ENCODE results near the gene VAV3.

VAV3 gene

DNA sequence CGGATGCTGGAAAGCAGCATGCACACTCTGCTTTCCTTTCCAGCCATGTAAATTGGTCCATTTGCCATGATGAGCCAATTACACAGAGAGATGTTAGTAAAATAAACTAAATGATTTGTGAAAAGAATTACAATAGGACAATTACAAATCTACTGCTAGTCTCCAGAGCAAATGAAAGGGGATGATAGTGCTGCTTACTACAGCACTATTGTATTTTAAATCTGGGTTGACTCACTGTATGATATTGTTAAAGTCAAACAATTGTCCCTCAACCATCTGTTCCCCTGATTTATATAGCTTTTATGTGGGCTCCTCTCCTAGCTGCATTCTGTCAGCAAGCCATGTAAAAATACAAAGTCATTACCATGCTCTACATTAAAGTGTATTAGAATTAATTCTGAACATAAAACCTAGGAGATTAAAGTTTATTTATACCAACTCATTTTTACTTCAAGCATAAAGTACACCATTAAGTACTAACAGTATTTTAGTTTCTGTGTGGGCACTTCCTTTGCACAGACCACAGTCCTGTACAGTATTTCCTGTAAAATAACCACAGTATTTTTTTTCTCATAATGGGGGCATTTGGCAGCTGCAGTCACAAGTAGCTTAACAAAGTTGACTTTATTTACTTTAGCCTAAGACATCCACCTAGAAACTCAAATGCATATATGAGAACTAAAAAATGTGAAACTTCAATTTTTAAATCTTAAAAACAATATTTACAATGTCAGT lies 135.8 kb downstream of the VAV3 start:
- no peak for DNase-seq

DNA sequence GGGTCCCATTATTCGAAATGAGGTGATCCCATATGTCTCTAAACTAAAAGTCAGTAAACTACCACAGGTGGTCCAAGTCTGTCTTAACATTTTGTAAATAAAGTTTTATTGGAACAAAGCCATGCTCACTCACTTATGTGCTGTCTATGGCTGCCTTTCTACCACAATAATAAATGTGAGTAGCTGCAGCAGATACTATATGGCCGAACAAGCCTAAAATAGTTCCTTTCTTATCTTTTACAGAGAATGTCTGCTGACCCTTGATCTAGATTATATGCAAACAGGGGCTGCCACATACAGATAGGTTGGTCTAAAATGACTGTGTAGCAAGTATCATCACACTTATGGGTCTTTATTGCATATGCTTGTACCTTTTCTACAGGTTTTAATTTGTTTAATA lies 140.0 kb downstream of the VAV3 start:
- DNase-seq = no peak

DNA sequence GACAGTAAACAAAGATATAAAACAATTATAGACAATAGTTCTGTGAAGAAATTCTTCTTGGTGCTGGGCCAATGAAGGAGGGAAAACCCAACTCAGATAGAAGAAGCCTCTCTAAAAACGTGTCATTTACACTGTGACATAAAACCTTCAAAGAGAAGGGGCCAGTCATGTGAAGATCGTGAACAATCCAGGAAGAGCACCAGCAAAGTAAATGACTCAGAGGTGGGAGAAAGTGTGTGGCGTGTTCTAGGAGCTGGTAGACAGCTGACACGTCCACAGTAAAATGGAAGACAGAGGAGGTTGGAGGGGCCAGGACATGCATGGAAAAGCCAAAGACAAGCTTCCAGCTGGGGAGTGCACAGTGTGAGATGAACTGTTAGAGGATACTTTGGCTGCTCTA lies 143.6 kb downstream of the VAV3 start:
- no peak for DNase-seq

DNA sequence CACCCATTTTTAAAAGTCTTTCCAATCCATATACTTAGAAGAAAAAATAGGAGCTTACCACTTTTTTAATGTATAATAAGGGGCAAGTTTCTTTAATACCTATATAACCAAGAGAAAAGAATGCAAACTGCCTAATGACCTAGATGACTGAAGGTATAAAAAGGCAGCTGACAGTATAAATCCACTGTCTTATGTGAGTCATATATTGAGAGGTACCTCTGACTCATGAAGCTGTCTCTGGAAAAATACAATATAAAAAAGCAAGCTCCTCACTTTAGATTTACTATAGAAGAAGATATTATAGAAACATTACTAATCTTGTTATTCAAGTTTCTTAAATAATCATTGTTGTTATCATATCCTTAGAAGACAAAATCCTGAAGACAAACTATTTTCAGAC lies 144.2 kb downstream of the VAV3 start:
- no peak for DNase-seq

DNA sequence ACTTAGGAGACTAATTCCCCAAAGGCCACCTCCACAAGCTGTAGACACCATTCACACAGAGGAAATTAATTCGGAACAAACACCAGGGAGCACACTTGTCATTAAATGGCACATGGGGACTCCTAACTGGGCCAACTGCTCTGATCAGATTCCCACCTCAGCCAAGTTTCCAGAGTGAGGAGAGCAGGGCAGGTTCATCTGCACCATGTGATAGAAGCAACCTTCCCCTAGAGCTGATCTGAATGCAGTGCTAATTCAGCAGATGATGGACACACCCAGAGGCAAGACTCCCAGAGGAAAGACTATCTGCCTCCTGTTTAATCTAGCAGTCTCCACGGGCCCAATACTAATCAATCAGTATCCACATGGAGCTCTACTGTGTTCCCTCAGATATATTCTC lies 147.0 kb downstream of the VAV3 start:
- DNase-seq = no peak

DNA sequence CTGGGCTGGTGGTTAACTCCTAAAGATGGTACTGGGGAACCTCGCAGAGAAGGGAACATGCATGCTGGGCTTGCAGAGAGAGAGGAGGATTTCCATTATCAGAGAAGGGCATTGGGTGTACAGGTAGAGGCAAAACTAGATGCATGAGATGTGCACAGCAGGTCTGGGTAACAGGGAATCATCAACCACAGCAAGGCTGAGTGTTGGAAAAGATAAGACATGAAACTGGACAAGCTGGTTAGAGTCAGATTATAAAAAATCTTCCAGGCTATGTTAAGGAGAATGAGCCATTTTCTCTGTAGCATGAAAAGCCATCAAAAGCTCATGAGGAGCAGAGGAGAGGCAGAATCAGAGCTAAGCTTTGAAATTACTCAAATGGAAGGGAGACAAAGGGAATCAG lies 147.8 kb downstream of the VAV3 start:
- DNase-seq = no peak

DNA sequence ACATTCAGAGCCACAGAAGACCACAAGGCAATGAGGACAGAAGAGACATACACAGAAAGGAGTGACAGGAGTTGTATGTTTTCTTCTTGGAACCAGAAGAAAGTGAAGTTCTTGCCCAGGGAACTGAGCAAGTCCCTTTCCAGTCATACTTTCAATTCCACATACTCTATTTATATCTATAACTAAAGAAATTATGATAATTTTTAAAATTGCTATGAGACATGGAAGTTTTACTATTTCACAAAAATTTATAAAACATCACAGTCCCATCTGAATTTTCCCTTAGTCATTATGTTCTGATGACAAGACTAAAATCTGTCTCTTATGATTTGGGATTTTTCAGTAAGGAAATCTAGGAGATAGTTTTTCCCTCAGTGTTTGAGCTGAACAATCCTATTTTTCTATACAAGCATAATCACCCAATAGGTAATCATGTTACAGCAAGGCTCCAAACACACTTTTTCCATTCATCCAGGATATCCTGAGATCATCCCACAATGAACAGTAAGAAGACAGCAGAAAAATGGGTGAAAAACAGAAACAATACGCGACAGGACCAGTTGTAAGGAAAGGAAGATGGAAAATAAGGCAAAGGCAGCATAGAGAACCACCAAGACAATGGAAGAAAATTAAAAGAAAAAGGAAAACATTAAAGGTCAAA lies 154.6 kb downstream of the VAV3 start:
- no peak for DNase-seq

DNA sequence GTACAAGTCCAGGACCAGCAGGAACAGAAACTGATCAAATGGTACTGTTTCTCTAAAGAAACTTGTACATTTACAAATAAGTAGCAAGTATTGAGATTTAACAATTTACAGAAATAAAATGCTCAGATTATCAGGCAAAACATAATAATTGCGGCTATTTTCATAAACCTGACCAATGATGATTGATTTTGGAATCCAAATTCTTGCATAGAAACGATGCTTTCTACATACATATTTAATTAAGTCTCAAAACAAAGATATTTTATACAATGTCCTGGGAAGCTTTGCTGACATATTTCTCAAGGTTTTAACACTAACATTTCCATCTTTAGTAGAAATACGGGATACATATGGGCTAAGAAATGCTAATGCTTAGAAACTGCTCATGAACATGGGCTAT lies 157.1 kb downstream of the VAV3 start:
- no peak for DNase-seq

DNA sequence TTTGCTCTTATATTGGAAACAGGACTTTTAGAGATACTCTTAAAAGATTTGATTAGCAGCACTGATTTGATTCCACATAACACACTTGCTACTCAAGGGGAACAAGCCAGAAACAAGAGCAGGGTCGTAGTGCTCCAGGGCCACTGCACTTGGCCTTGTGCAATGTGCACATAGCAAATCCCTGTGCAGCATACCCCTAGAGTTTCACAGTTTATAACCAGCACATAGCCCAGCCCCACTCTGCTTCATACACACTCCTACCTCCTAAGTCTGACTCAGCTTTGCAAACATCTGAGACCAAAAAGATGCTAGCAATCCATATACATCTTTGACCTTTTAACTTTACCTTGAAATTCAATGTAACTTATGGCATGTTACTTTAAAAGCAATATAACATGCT lies 157.6 kb downstream of the VAV3 start:
- DNase-seq = no peak

DNA sequence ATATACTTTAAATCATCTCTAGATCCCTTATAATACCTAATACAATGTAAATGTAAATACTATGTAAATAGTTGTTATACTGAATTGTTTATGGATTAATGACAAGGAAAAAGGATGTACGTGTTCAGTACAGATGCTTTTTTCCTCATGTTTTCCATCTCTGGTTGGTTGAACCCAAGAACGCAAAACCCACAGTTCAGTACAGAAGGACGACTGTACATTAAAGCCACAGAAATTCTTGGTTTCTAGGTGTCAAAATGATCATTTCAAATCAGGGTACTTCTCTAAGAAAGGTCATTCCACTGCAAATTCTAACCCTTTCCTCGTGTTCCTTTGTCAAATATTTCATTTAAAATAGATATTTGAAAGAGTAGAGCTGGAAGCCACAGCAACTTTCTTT lies 158.1 kb downstream of the VAV3 start:
- no peak for DNase-seq

DNA sequence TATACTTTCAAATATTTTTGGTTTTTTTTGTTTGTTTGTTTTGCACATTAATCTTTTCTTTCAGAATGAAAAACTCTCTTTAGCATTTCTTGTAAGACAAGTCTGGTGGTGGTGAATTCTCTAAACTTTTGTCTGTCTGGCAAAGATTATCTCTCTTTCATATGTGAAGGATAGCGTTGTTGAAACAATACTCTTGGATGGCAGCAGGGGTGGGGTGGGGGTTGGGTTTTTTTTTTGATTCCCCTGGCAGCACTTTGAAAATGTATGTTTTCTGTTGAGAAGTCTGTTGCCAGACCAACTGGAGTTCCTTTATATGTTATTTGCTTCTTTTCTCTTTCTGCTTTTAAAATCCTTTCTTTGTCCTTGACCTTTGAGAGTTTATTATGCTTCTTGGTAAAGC lies 160.2 kb downstream of the VAV3 start:
- no peak for DNase-seq

DNA sequence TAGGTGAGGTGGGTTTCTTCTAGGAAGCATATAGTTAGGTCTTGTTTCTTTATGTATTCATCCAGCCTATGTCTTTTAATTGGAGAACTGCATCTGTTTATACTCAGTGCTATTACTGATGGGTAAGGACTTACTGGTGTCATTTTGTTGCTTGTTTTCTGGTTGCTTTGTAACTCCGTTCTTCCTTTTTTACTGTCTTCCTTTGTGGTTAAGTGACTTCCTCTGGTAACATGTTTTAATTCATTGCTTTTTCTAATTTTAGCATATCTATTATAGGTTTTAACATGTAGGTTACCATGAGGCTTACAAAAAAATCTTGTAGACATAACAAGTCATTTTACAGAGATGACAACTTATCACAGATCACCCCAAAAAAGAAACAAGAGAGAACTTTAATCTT lies 160.8 kb downstream of the VAV3 start:
- no peak for DNase-seq

DNA sequence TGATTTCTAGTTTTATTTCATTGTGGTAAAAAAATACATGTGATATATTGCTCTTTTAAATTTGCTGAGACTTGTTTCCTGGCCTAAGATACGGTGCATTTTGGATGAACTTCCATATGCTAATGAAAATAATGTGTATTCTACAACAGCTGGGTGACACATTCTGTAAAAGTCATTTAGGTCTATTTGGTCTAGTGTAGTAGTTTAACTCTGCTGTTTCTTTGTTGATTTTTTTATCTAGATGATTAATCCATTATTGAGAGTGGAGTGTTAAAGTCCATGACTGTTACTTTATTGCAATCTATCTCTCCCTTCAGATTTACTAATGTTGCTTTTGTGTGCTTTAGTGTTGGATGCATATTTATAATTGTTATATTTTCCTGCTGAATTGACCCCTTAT lies 161.4 kb downstream of the VAV3 start:
- no peak for DNase-seq

DNA sequence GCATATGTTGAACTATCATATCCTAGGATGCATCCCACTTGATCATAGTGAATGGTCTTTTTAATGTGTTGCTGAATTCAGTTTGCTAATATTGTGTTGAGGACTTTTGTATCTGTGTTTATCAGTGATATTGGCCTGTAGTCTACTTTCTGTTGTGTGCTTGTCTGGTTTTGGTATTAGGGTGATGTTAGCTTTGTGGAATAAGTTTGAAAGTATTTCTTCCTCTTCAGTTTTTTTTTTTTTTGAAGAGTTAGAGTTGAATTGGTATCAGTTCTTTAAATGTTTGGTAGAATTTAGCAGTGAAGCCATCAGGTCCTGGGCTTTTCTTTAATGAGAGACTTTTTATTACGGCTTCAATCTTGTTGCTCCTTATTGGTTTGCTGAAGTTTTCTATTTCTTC lies 162.3 kb downstream of the VAV3 start:
- DNase-seq = no peak

DNA sequence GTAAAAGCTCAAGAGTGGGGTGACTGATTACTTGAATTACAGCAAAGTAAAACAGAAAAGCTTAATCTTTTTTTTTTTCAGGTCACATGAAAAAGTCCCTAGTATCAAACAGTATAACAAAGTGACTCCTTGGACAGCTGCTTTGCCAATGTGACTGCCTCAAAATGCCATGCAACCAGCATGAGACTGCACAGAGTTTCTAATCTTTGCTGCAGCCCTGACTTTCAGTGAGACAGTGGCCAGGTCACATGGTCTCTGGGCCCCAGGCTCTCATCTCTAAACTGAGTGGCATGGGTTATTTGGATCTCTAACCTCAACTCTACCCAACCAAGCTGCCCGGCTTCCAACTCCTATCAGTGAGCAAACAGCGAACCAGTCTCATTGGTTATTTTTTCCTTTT lies 169.0 kb downstream of the VAV3 start:
- no peak for DNase-seq

DNA sequence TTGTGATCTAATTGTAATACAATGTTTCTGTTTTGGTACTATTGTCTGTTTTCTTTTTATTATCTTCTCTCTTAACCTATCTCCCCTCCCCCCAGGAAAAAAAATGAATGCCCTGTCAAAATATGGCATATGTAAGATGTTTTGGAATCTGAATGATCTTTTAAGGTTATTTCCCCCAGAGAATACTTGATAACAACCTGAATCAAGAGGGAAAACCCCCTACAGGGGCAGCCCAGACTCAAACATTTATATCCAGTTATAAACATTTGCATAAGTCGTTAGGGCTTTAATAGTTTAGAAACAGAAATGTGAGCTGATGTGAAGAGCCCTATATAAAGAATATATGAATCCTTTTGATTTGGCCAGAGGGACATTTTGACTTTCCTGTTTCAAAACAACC lies 169.5 kb downstream of the VAV3 start:
- DNase-seq = no peak

DNA sequence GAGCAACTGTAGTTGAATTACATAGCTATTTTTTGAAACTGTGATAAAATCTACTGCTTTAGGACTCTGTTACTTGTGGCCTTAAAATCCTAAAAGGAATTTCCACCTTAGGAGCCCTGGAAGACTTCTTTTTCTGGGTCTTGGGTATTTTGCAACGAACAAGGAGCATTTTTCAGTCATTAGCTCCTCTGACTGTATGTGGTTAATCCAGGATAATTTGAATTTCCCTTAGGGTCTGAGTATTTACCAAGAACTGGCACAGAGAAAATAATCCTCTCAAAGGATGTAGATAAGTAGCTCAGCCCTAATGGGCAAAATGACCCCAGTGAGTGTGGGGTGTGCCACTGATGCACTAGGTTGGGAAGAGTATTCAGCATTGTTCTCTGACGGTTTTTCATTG lies 170.4 kb downstream of the VAV3 start:
- DNase-seq = no peak

DNA sequence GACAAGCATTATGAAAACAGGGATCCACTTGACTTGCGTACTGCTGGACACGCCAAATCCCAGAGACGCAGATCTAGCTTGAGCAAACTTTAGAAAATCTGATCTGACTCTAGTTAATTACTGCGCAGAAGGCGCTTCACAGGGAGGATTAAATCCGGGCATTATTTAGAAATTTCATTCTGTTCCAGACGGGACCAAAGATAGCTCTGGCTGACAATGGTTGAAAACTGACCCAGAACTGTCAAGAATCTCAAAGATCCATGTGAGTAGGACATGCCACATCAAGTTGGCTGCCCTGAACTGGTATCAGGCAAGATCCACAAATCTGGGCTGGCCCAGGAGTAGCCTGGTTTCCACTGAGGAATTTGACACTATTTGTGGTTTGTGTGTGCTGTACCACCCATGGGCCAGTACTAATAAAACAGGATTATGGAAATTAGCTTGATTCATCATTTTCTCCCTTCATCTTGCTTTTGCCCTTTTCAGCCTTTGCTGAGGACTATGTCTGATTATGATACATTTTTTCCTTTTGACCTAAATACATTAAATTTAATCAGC lies 171.0 kb downstream of the VAV3 start:
- no peak for DNase-seq

DNA sequence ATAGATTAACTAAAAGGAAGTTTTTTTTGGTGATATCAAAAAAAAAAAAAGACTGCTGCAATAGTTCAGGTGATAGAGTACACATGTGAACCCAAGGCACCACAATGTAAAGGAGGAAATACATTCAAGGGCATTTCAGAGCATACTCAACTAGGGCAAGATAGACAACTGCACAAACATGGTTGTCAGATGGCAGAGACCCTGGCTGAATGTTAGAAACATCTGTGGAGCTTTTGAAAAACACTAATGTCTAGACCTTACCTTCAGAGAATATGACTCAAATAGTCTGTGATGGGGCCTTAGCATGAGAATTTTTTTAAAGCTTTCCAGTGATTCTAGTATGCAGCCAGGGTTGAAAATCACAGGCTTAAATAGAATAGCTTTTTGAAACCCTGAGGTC lies 173.6 kb downstream of the VAV3 start:
- DNase-seq = no peak

DNA sequence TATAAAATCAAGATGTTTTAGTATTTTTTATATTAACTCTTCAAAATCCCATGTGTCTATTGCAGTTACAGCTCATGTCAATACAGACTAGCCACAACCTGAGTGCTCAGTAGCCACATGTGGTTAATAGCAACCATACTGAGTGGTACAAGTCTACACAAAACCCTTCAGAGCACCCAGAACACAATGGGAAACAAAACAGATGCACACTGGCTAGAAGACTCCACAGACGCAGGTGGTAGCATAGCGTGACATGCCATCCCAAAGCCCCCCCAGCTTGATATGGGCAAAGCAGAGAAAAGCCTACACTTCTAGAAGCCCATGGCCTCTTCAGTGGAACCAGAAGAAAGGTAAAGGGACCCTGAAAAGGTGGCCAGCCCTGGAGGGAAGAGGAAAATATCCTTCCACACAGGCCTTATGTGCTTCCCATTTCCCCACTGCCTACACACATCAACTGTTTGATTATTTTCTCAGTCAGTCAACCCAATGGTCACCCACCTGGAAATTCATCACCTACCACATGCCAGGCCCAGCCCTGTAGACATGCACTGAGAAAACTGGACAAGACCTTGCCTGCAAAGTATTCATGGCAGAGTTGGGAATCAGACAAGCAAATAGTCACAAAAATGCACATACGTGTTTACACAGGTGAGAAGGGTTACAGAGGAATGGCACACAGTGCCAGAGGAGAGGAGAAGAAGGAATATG lies 175.0 kb downstream of the VAV3 start:
- no peak for DNase-seq

DNA sequence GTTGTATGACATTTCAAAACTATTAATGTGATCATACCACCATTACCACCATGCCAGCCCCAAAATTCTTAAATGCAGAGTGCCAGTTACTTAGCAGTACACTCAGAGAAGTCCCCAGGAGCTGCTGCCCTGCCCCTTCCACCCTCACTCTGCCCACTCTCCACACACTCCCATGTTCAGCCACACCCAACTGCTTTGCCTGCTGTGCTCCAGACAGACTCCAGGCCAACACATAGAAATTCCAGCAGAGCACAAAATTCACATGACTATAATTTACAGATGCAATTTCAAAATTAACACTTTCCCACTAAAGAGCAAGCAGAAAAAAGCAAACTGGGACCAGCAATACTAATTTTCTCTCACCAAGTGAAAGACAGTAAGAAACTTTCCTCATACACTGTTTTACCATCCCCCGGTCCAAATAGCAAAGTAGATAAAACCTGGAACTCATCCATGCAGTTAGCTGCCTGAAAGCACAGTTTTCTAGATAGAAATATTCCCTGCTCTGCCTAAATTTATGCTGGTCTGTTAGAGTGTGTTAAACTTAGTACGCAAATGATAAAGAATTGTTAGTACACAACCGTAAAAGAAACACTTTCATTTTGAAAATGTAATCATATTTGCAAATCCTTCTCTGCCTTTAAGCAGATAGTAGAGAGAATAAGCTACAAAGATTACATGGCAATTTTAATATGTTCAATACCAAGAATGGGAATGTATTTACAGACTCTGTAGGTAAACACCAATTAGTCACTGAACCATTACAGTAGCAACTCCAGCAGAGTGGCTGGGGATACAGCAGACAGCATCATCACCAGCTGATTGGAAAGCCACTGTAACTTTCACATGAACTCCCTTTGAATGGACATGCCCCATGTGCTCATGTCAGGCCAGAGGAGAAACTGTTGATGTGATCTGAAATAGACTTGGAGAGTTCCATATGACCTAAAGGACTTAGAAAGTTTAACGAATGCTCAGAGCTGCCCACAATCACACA lies 176.5 kb downstream of the VAV3 start:
- DNase-seq = no peak

DNA sequence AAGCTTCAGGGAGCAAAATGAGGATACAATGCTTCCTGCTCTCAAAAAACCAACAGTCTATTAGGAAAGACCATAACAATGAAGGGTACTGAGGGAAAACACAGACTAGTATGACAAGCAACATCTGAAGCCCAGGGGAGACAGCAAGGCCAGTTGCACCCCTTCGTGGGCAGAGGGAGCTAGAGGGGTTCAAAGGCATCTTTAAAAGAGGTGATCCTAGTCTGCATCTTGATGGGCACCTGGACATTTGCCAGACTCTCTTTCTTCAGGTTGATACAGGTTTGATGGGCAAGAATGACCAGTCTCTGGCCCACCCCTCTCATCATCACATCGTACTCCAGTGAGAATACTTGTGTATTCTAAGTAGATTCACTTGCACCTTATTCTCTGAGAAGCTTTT lies 177.7 kb downstream of the VAV3 start:
- DNase-seq = no peak

All from activated naive CD4-positive, alpha-beta T cell treated with Interleukin-2 at 50 U/mL for 16 hours (primary cell).